ENCODE measurements around the gene COL7A1. TPM values are rescaled to one million over a fixed set of nuclear protein-coding genes. Genes with fewer than 3 reads are reported as not detected.

Gene COL7A1
- total and polyA plus RNA-seq, 2 of the 8 experiments (the other 6 are each of a cell fraction or from before 2014, with no cell fraction given): 10.7 to 13.9 TPM

DNA sequence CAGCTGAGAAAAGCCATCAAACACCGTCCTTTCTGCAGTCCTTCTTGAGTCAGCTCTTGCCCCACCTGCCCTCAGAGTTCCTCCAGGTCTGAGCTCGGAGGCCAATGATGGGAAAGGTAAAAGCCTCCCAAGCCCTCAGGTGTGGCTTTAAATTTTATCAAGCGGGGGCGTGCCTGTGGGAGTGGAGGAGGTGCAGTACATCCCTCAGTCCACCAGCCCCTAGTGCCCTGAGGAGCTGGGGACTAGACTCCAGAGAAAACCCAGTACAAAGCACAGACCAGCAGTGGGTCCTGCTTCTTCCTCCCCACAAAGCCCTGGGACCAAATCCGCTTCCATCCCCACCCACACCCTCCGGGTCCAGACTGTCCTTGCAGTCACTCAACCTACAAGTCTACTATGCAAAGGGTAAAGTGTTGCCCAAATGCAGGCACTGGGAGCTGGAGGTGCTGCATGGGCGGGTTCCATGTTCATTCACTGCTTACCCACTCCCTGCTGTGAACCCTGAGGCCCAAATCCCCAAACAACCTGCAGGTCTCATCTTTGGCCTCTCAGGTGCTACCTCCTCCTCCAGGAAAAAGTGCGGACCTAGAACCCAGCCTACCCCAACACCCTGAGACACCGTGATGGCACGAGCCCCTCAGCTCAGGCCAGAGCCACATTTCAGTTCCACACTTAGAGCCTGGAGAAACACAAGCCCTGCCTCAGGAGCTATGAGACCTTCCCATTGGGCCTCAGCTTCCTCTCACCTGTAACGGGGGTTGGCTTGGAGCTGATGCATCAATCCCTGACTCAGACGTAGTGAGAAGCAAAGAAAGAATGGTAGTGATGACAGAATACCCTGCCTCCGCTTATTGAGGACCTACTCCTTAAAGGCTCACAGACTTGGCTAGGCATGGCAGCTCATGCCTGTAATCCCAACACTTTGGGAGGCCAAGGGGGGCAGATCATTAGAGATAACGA lies 41.0 kb downstream of the COL7A1 start (continued):
- TF ChIP-seq GTF2F1 (IDR thresholded peaks at IDR 0.05; ENCODE audit: borderline replicate concordance, low read depth, low read length) (no peak), SAP30 (IDR thresholded peaks at IDR 0.05; ENCODE audit: insufficient read depth, insufficient replicate concordance, low read length) (no peak), JUN (IDR thresholded peaks at IDR 0.05; ENCODE audit: low read depth, low read length) (no peak), POLR2AphosphoS5 (IDR thresholded peaks at IDR 0.05; ENCODE audit: low read depth, low read length) (no peak), EGR1 (IDR thresholded peaks at IDR 0.05; ENCODE audit: borderline replicate concordance, low read depth, low read length) (no peak), KDM4A (IDR thresholded peaks at IDR 0.05; ENCODE audit: low read depth, low read length, severe bottlenecking) (no peak), MAX (IDR thresholded peaks at IDR 0.05) (no peak), NRF1 (IDR thresholded peaks at IDR 0.05; ENCODE audit: low read depth, low read length) (no peak)

Measured in H1 (cell line).